Liver (tissue), 9 donors: ENCODE data around the gene MRAS. TPM values are rescaled to one million over a fixed set of nuclear protein-coding genes. Genes with fewer than 3 reads are reported as not detected.

ENCODE experiments used
- DNase-seq: peaks from one replicate; pipeline ENCODE4 v3.0.0-alpha.2; 2017; ENCODE audit warnings: low spot score
- H3K27ac ChIP-seq, 2 donors: one replicate each; pipeline ENCODE4 v1.7.0; 2013; ENCODE audit warnings: inconsistent platforms in 2 of 2, low read length in 2 of 2, control low read depth in 1 of 2, low read depth in 1 of 2, mild to moderate bottlenecking in 1 of 2
- H3K27me3 ChIP-seq, 4 donors: one replicate each; pipeline versions ENCODE4 v1.6.1 to v1.7.0; 2013; ENCODE audit warnings: low read length in 3 of 4, inconsistent platforms in 1 of 4, mild to moderate bottlenecking in 1 of 4, moderate library complexity in 1 of 4; ENCODE audit not compliant: control insufficient read depth in 4 of 4, insufficient read depth in 4 of 4
- H3K36me3 ChIP-seq, 4 donors: one replicate each; pipeline versions ENCODE4 v1.6.1 to v1.7.0; 2013; ENCODE audit warnings: low read length in 3 of 4, mild to moderate bottlenecking in 3 of 4, low read depth in 1 of 4, moderate library complexity in 1 of 4; ENCODE audit not compliant: control insufficient read depth in 4 of 4, insufficient read depth in 3 of 4
- H3K4me1 ChIP-seq, 4 donors: one replicate each; pipeline versions ENCODE4 v1.6.1 to v1.7.0; 2013; ENCODE audit warnings: low read length in 3 of 4, mild to moderate bottlenecking in 3 of 4, moderate library complexity in 1 of 4; ENCODE audit not compliant: control insufficient read depth in 4 of 4, insufficient read depth in 4 of 4
- H3K4me3 ChIP-seq, 3 donors: one replicate each; pipeline versions ENCODE4 v1.6.1 to v1.7.0; 2013; ENCODE audit warnings: low read length in 3 of 3, control low read depth in 1 of 3, low read depth in 1 of 3, mild to moderate bottlenecking in 1 of 3
- H3K9ac ChIP-seq, 2 donors: one replicate each; pipeline ENCODE4 v1.7.0; 2013; ENCODE audit warnings: low read length in 2 of 2, mild to moderate bottlenecking in 2 of 2, moderate library complexity in 2 of 2, control low read depth in 1 of 2, low read depth in 1 of 2
- H3K9me3 ChIP-seq, 4 donors: one replicate each; pipeline versions ENCODE4 v1.6.1 to v1.7.0; 2013; ENCODE audit warnings: low read length in 3 of 4; ENCODE audit not compliant: control insufficient read depth in 4 of 4
- EGR1 ChIP-seq, 2 donors: IDR thresholded peaks; 2 replicates each; pipeline ENCODE4 v1.6.1; 2016 to 2018; ENCODE audit warnings: antibody characterized with exemption in 2 of 2, low read depth in 2 of 2
- FOXA1 ChIP-seq: IDR thresholded peaks from 2 replicates; pipeline ENCODE4 v1.6.1; 2016; ENCODE audit warnings: antibody characterized with exemption
- FOXA2 ChIP-seq: IDR thresholded peaks from 2 replicates; pipeline ENCODE4 v1.6.1; 2016; ENCODE audit warnings: antibody characterized with exemption
- GABPA ChIP-seq, 2 donors: IDR thresholded peaks in 1 of 2; conservative IDR thresholded peaks in 1 of 2; 2 replicates each; pipeline ENCODE4 v1.6.1; 2016; ENCODE audit warnings: antibody characterized with exemption in 2 of 2, mild to moderate bottlenecking in 1 of 2, moderate library complexity in 1 of 2
- HNF4A ChIP-seq, 2 donors: conservative IDR thresholded peaks; 2 replicates each; pipeline ENCODE4 v1.6.1; 2016; ENCODE audit warnings: antibody characterized with exemption in 2 of 2, mild to moderate bottlenecking in 2 of 2
- HNF4G ChIP-seq: IDR thresholded peaks from 2 replicates; pipeline ENCODE4 v1.6.1; 2016; ENCODE audit warnings: antibody characterized with exemption
- JUND ChIP-seq, 2 donors: IDR thresholded peaks; 2 replicates each; pipeline ENCODE4 v1.6.1; 2016; ENCODE audit warnings: antibody characterized with exemption in 2 of 2
- NR2F2 ChIP-seq: IDR thresholded peaks from 2 replicates; pipeline ENCODE4 v1.6.1; 2016; ENCODE audit warnings: antibody characterized with exemption
- RAD21 ChIP-seq, 2 donors: IDR thresholded peaks; 2 replicates each; pipeline ENCODE4 v1.6.1; 2016; ENCODE audit warnings: antibody characterized with exemption in 2 of 2, mild to moderate bottlenecking in 2 of 2
- REST ChIP-seq: IDR thresholded peaks from 2 replicates; pipeline ENCODE4 v1.6.1; 2016; ENCODE audit warnings: antibody characterized with exemption, mild to moderate bottlenecking
- RXRA ChIP-seq, 2 donors: IDR thresholded peaks; 2 replicates each; pipeline ENCODE4 v1.6.1; 2017 to 2018; ENCODE audit warnings: antibody characterized with exemption in 2 of 2, mild to moderate bottlenecking in 1 of 2
- SP1 ChIP-seq: IDR thresholded peaks from 2 replicates; pipeline ENCODE4 v1.6.1; 2018; ENCODE audit warnings: antibody characterized with exemption, mild to moderate bottlenecking
- TAF1 ChIP-seq: conservative IDR thresholded peaks from 2 replicates; pipeline ENCODE4 v1.6.1; 2016; ENCODE audit warnings: antibody characterized with exemption, mild to moderate bottlenecking
- YY1 ChIP-seq: IDR thresholded peaks from 2 replicates; pipeline ENCODE4 v1.6.1; 2016; ENCODE audit warnings: antibody characterized with exemption, mild to moderate bottlenecking
- ZBTB33 ChIP-seq: IDR thresholded peaks from 2 replicates; pipeline ENCODE4 v1.6.1; 2016; ENCODE audit warnings: antibody characterized with exemption
- WGBS: extraction: QIAGEN DNeasy Blood & Tissue Kit; methylation state at CpG from one replicate; pipeline ENCODE4 v1.1.7; 2013; 5-methylcytosine and 5-hydroxymethylcytosine counted together
- polyA plus RNA-seq, 2 donors: library from polyadenylated mRNA; stranded (reverse) in 1 of 2; unstranded in 1 of 2; fragments of 200-250 nt in 1 of 2; fragments of >200 nt in 1 of 2; fragmentation: Nextera tagmentation in 1 of 2; extraction: Ambion mirVana in 1 of 2; gene quantifications; one replicate each; pipeline versions ENCODE4 v1.2.1 to v1.2.3, GENCODE V29; 2013 to 2015
- total RNA-seq, 2 donors: library from RNA; depleted of rRNA; stranded (reverse); fragments of >200 nt; gene quantifications; one replicate each; pipeline ENCODE4 v1.2.3, GENCODE V29; 2014
- TF ChIP-seq, protein P1 (sequence below): IDR thresholded peaks from 2 replicates; pipeline ENCODE4 v1.6.1; 2016; ENCODE audit warnings: antibody characterized with exemption
- TF ChIP-seq, protein P2 (sequence below): IDR thresholded peaks from 2 replicates; pipeline ENCODE4 v1.6.1; 2016; ENCODE audit warnings: antibody characterized with exemption
- TF ChIP-seq, protein P3 (sequence below): fragments of 150-350 bp; IDR thresholded peaks from 2 replicates; pipeline ENCODE4 v1.5.1; 2017; ENCODE audit warnings: improper control_type of control experiment, low read depth, low read length; ENCODE audit not compliant: missing input control
- donor health status: healthy.
- donor health status: healthy.
- donor health status: healthy.
- donor health status: healthy.
- donor health status: healthy.

Gene MRAS
- total and polyA plus RNA-seq, 4 donors, result 1.6 to 2.6 (median 1.9) TPM

- no peak overlapping the region for H3K4me3 ChIP-seq
- H3K9ac ChIP-seq, result no peak overlapping the region
- no peak overlapping the region for H3K27ac ChIP-seq
- no peak for DNase-seq
- no peaks in the 10 kb centered on the region for H3K27me3 ChIP-seq
- no peaks in the 10 kb centered on the region for H3K9me3 ChIP-seq
- no peaks in the 10 kb centered on the region for H3K36me3 ChIP-seq
- H3K4me1 ChIP-seq, result no peaks in the 10 kb centered on the region
- TF ChIP-seq GABPA (IDR thresholded peaks at IDR 0.05 in 1 of 2, conservative IDR thresholded peaks at IDR 0.05 in 1 of 2) (no peak), FOXA2 (no peak), REST (no peak), HNF4A (conservative IDR thresholded peaks at IDR 0.05) (no peak), FOXA1 (no peak), RXRA (IDR thresholded peaks at IDR 0.05) (no peak), SP1 (no peak), TAF1 (no peak), NR2F2 (no peak), EGR1 (IDR thresholded peaks at IDR 0.05; ENCODE audit: low read depth in 2 of 2) (no peak), YY1 (no peak), RAD21 (IDR thresholded peaks at IDR 0.05) (no peak), ZBTB33 (no peak), JUND (IDR thresholded peaks at IDR 0.05) (no peak), HNF4G (no peak)
- TF ChIP-seq, protein P1, sequence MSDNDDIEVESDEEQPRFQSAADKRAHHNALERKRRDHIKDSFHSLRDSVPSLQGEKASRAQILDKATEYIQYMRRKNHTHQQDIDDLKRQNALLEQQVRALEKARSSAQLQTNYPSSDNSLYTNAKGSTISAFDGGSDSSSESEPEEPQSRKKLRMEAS, result no peak
- TF ChIP-seq, protein P2, sequence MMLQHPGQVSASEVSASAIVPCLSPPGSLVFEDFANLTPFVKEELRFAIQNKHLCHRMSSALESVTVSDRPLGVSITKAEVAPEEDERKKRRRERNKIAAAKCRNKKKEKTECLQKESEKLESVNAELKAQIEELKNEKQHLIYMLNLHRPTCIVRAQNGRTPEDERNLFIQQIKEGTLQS, result no peak
- WGBS, result 94% methylated on average over 7 of the region's 7 CpGs
Measured at GRCh38 chr3:138361561-138361971, 13.2 kb downstream of the MRAS start.

- Histone ChIP-seq H3K4me1 (no peaks in the 10 kb centered on the region), H3K27ac (no peak overlapping the region), H3K9me3 (no peaks in the 10 kb centered on the region), H3K4me3 (no peak overlapping the region), H3K9ac (no peak overlapping the region), H3K36me3 (no peaks in the 10 kb centered on the region), H3K27me3 (no peaks in the 10 kb centered on the region)
- WGBS, result 90% methylated on average over 7 of the region's 7 CpGs
- no peak for DNase-seq
- TF ChIP-seq RAD21 (IDR thresholded peaks at IDR 0.05) (no peak), REST (no peak), HNF4A (conservative IDR thresholded peaks at IDR 0.05) (no peak), SP1 (no peak), GABPA (IDR thresholded peaks at IDR 0.05 in 1 of 2, conservative IDR thresholded peaks at IDR 0.05 in 1 of 2) (no peak), FOXA2 (no peak), RXRA (IDR thresholded peaks at IDR 0.05) (no peak), JUND (IDR thresholded peaks at IDR 0.05) (no peak), HNF4G (no peak), NR2F2 (no peak), TAF1 (no peak), FOXA1 (no peak)
- TF ChIP-seq, protein P3, sequence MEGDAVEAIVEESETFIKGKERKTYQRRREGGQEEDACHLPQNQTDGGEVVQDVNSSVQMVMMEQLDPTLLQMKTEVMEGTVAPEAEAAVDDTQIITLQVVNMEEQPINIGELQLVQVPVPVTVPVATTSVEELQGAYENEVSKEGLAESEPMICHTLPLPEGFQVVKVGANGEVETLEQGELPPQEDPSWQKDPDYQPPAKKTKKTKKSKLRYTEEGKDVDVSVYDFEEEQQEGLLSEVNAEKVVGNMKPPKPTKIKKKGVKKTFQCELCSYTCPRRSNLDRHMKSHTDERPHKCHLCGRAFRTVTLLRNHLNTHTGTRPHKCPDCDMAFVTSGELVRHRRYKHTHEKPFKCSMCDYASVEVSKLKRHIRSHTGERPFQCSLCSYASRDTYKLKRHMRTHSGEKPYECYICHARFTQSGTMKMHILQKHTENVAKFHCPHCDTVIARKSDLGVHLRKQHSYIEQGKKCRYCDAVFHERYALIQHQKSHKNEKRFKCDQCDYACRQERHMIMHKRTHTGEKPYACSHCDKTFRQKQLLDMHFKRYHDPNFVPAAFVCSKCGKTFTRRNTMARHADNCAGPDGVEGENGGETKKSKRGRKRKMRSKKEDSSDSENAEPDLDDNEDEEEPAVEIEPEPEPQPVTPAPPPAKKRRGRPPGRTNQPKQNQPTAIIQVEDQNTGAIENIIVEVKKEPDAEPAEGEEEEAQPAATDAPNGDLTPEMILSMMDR, result no peak
- TF ChIP-seq, protein P2, result no peak
- TF ChIP-seq, protein P1, result no peak
Measured at GRCh38 chr3:138362538-138362937, 14.2 kb downstream of the MRAS start.
